ENCODE data around the gene SCIMP. TPM values are rescaled to one million over a fixed set of nuclear protein-coding genes. Genes with fewer than 3 reads are reported as not detected.
"Not testable (repeated sequence)": the region's sequence is repeated elsewhere in the genome, so short reads cannot be mapped to it uniquely, and the experiment has no call there.

SCIMP gene
- total and polyA plus RNA-seq, 7 donors: 0.12 to 0.74 (median 0.47) TPM

DNA sequence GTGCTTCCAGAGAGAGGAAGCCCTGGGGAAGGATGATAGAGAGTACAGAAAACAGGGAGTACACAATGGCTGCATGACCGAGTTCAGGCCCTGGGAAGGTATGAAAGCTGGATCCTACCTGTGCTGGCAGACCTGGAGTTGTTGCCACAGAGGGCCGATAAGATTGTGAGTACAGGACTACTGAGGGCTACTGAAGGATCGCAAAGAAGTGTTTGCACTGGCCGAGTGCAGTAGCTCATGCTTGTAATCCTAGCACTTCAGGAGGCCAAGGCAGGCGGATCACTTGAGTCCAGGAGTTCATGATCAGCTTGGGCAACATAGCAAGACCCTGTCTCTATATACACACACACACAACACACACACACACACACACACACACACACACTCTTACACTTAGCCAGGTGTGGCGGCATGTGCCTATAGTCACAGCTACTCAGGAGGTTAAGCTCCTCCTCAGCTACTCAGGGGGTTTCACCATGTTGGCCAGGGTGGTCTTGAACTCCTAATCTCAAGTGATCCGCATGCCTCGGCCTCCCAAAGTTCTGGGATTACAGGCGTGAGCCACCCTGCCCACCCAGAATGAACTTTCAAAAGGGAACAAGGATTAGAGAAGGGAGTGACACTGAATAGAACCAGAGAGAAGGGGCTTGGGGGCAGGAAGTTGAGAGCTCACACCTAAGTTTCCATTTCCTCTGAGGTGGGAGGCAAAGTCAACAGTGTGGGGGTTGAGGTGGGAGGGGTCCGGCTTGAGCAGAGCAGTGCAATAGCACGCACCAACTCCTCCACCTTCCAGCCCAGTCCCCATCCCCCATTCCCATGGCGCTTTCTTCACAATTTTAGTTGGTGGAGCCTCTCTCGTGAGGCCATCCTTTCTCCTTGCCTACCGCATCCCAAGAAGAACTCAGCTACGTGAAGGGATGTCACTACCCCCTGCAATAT, 7.5 kb downstream of the SCIMP start:
- no peak for TF ChIP-seq CTCF (IDR thresholded peaks at IDR 0.05)
- Histone ChIP-seq H3K4me3 (no peak overlapping the region), H3K27me3 (ENCODE audit: insufficient read depth in 3 of 3, low read length in 2 of 3) (no peaks in the 10 kb centered on the region), H3K27ac (no peak overlapping the region), H3K9me3 (no peaks in the 10 kb centered on the region), H3K36me3 (ENCODE audit: insufficient read depth in 1 of 2, low read depth in 1 of 2) (peaks cover 0 to 24% of the 10 kb centered on the region in 2 donors), H3K4me1 (no peaks in the 10 kb centered on the region)
- ATAC-seq (no peak), DNase-seq (no peak)
- WGBS, 3 donors: 92 to 95% (median 95%) methylated on average over 15 of the region's 15 CpGs
- intact Hi-C loops (cut with DNase I): no loop called here

GRCh38 chr17:5225668-5226457, 8.8 kb downstream of the SCIMP start:
- H3K36me3 ChIP-seq (ENCODE audit: insufficient read depth in 1 of 2, low read depth in 1 of 2): peaks cover 0 to 23% of the 10 kb centered on the region in 2 donors
- no peak overlapping the region for H3K4me3 ChIP-seq
- no peaks in the 10 kb centered on the region for H3K9me3 ChIP-seq
- H3K4me1 ChIP-seq: no peaks in the 10 kb centered on the region
- no peaks in the 10 kb centered on the region for H3K27me3 ChIP-seq (ENCODE audit: insufficient read depth in 3 of 3, low read length in 2 of 3)
- WGBS, 3 donors: 77 to 84% (median 79%) methylated on average over 17 of the region's 17 CpGs
- TF ChIP-seq CTCF (IDR thresholded peaks at IDR 0.05): no peak
- ATAC-seq (no peak), DNase-seq (no peak)
- no peak overlapping the region for H3K27ac ChIP-seq
- intact Hi-C loops (cut with DNase I): no loop called here

DNA sequence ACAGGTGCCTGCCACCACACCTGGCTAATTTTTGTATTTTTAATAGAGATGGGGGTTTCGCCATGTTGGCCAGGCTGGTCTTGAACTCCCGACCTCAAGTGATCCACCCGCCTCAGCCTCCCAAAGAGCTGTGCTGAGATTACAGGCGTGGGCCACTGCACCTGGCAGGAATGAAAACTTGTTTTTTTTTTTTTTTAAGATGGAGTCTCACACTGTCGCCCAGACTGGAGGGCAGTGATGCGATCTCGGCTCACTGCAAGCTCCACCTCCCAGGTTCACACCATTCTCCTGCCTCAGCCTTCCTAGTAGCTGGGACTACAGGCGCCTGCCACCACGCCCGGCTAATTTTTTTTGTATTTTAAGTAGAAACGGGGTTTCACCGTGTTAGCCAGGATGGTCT, 12.7 kb downstream of the SCIMP start:
- WGBS, 3 donors: 90 to 96% (median 92%) methylated on average over 11 to 12 of the region's 12 CpGs
- H3K27ac ChIP-seq; H3K4me1 ChIP-seq; DNase-seq; ATAC-seq; H3K27me3 ChIP-seq (ENCODE audit: insufficient read depth in 3 of 3, low read length in 2 of 3); H3K4me3 ChIP-seq; H3K9me3 ChIP-seq; intact Hi-C loops (cut with DNase I): not testable (repeated sequence)
- peaks cover 2 to 34% of the 10 kb centered on the region in 2 donors for H3K36me3 ChIP-seq (ENCODE audit: insufficient read depth in 1 of 2, low read depth in 1 of 2)

DNA sequence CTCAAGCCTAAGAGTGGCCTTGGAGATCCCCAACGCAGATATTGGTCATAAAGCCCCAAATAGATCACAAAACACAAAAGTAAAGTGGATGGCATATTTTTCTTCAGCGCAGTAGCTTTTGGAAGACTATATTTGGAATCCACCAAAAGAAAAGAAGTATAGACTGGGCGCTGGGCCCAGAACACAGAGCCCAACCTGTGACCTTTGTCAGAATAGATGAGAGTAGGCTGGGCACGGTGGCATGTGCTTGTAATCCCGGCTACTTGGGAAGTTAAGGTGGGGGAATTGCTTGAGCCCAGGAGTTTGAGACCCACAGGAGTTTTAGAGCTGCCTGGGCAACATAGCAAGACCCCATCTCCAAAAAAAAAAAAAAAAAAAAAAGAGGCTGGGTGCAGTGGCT, 14.6 kb downstream of the SCIMP start:
- WGBS, 3 donors: 69 to 93% (median 78%) methylated on average over 5 of the region's 5 CpGs
- DNase-seq: no peak

More for the DNA sequence above, 14.6 kb downstream of the SCIMP start:
- H3K4me3 ChIP-seq: no peak overlapping the region
- H3K4me1 ChIP-seq: no peaks in the 10 kb centered on the region
- no peaks in the 10 kb centered on the region for H3K9me3 ChIP-seq
- ATAC-seq: no peak
- no peak overlapping the region for H3K27ac ChIP-seq
- TF ChIP-seq CTCF (IDR thresholded peaks at IDR 0.05): no peak
- peaks cover 7 to 45% of the 10 kb centered on the region in 2 donors for H3K36me3 ChIP-seq (ENCODE audit: insufficient read depth in 1 of 2, low read depth in 1 of 2)
- intact Hi-C loops (cut with DNase I): no loop called here
- no peaks in the 10 kb centered on the region for H3K27me3 ChIP-seq (ENCODE audit: insufficient read depth in 3 of 3, low read length in 2 of 3)

All from psoas muscle (tissue), 8 donors.